SU-DHL-6 (cell line): Measurements from ENCODE around the gene CHADL.

Source experiments
- EZH2phosphoT487 ChIP-seq: fragments of 200-600 bp; sonication (generic), shearing (Covaris generic); conservative IDR thresholded peaks from 2 replicates; pipeline ENCODE4 v1.6.1; 2018; ENCODE audit warnings: mild to moderate bottlenecking, antibody characterized with exemption, low read length, moderate library complexity, mixed read lengths
- TF ChIP-seq, protein P1 (sequence below): fragments of 200-600 bp; sonication (generic); IDR thresholded peaks from one replicate; pipeline ENCODE4 v1.5.1; 2017; ENCODE audit warnings: antibody characterized with exemption, mild to moderate bottlenecking, low read length, moderate library complexity; ENCODE audit not compliant: insufficient read depth, poor library complexity, severe bottlenecking

DNA sequence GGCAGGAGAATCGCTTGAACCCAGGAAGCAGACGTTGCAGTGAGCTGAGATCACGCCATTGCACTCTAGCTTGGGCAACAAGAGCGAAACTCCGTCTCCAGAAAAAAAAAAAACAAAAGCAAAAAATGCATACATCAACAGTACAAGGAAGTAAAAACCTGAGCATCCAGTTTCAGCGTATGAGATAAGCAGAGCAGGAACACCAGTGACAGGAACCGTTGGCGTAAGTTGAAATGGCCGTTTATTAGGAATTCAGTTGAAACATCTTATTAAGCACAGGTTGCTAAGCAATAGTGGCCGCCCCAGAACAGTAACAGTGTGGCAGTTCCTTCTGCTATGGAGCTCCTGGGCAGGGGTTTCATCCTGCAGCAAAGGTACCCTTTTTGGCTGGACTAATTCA lies 39.6 kb downstream of the CHADL start:
- TF ChIP-seq, protein P1, sequence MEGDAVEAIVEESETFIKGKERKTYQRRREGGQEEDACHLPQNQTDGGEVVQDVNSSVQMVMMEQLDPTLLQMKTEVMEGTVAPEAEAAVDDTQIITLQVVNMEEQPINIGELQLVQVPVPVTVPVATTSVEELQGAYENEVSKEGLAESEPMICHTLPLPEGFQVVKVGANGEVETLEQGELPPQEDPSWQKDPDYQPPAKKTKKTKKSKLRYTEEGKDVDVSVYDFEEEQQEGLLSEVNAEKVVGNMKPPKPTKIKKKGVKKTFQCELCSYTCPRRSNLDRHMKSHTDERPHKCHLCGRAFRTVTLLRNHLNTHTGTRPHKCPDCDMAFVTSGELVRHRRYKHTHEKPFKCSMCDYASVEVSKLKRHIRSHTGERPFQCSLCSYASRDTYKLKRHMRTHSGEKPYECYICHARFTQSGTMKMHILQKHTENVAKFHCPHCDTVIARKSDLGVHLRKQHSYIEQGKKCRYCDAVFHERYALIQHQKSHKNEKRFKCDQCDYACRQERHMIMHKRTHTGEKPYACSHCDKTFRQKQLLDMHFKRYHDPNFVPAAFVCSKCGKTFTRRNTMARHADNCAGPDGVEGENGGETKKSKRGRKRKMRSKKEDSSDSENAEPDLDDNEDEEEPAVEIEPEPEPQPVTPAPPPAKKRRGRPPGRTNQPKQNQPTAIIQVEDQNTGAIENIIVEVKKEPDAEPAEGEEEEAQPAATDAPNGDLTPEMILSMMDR = no peak
- TF ChIP-seq EZH2phosphoT487 = no peak
